SK-N-SH treated with all-trans-retinoic acid at 6 μM for 48 hours (cell line): Measurements from ENCODE around the gene WNK1.

Experiments
- ATAC-seq: fragments of 200-7000 bp; cut with Tn5 transposase; 3 replicates; pipeline ENCODE4 v1.9.1; 2020; ENCODE audit warnings: mild to moderate bottlenecking, moderate library complexity
- CREB5 ChIP-seq: fragments of 250-450 bp; sonication (Bioruptor Pico); IDR thresholded peaks from 2 replicates; pipeline ENCODE4 v1.5.1; 2020; ENCODE audit warnings: low read depth, mild to moderate bottlenecking, moderate library complexity
- CSDC2 ChIP-seq: fragments of 250-450 bp; sonication (Bioruptor Pico); IDR thresholded peaks from 2 replicates; pipeline ENCODE4 v1.5.0; 2020; ENCODE audit warnings: mild to moderate bottlenecking, moderate library complexity
- ESRRG ChIP-seq: fragments of 250-450 bp; sonication (Bioruptor Pico); IDR thresholded peaks from 2 replicates; pipeline ENCODE4 v1.6.1; 2021; ENCODE audit warnings: mild to moderate bottlenecking
- GLIS3 ChIP-seq: fragments of 250-450 bp; sonication (Bioruptor Pico); IDR thresholded peaks from 2 replicates; pipeline ENCODE4 v1.5.0; 2020; ENCODE audit warnings: mild to moderate bottlenecking, moderate library complexity
- ISL1 ChIP-seq: fragments of 250-450 bp; sonication (Bioruptor Pico); IDR thresholded peaks from 2 replicates; pipeline ENCODE4 v2.1.2; 2022; ENCODE audit warnings: mild to moderate bottlenecking, moderate library complexity
- OSR1 ChIP-seq: fragments of 250-450 bp; sonication (Bioruptor Pico); IDR thresholded peaks from 2 replicates; pipeline ENCODE4 v1.8.0; 2022; ENCODE audit warnings: moderate library complexity, mild to moderate bottlenecking, inconsistent platforms
- PATZ1 ChIP-seq: fragments of 250-450 bp; sonication (Bioruptor Pico); IDR thresholded peaks from 2 replicates; pipeline ENCODE4 v1.8.0; 2020; ENCODE audit warnings: mild to moderate bottlenecking, moderate library complexity, borderline replicate concordance
- PPARA ChIP-seq: fragments of 250-450 bp; sonication (Bioruptor Pico); IDR thresholded peaks from 2 replicates; pipeline ENCODE4 v1.5.0; 2020; ENCODE audit warnings: mild to moderate bottlenecking, borderline replicate concordance
- RARB ChIP-seq: fragments of 250-450 bp; sonication (Bioruptor Pico); IDR thresholded peaks from 2 replicates; pipeline ENCODE4 v1.8.0; 2021; ENCODE audit warnings: mild to moderate bottlenecking, moderate library complexity
- SNAI2 ChIP-seq: fragments of 250-450 bp; sonication (Bioruptor Pico); IDR thresholded peaks from 2 replicates; pipeline ENCODE4 v1.5.0; 2020; ENCODE audit warnings: mild to moderate bottlenecking, moderate library complexity
- TCF4 ChIP-seq: fragments of 250-450 bp; sonication (Bioruptor Pico); IDR thresholded peaks from 2 replicates; pipeline ENCODE4 v1.8.0; 2021; ENCODE audit warnings: mild to moderate bottlenecking, moderate library complexity, borderline replicate concordance
- ZC3H10 ChIP-seq: fragments of 250-450 bp; sonication (Bioruptor Pico); IDR thresholded peaks from 2 replicates; pipeline ENCODE4 v1.5.1; 2021; ENCODE audit warnings: mild to moderate bottlenecking, moderate library complexity
- ZFP3 ChIP-seq: fragments of 250-450 bp; sonication (Bioruptor Pico); IDR thresholded peaks from 2 replicates; pipeline ENCODE4 v1.5.0; 2020; ENCODE audit warnings: mild to moderate bottlenecking, moderate library complexity
- ZFP30 ChIP-seq: fragments of 450-650 bp; formaldehyde crosslinking; IDR thresholded peaks from 2 replicates; pipeline ENCODE4 v1.5.0; 2022; ENCODE audit warnings: mild to moderate bottlenecking, moderate library complexity
- ZNF70 ChIP-seq: fragments of 450-650 bp; formaldehyde crosslinking; IDR thresholded peaks from 2 replicates; pipeline ENCODE4 v1.5.0; 2020; ENCODE audit warnings: mild to moderate bottlenecking, moderate library complexity
- ZNF8 ChIP-seq: fragments of 450-650 bp; formaldehyde crosslinking; IDR thresholded peaks from 2 replicates; pipeline ENCODE4 v1.5.0; 2020; ENCODE audit warnings: mild to moderate bottlenecking, moderate library complexity
- TF ChIP-seq, protein P1 (sequence below): fragments of 250-450 bp; sonication (Bioruptor Pico); IDR thresholded peaks from 2 replicates; pipeline ENCODE4 v1.8.0; 2021; ENCODE audit warnings: low read depth, mild to moderate bottlenecking, moderate library complexity, borderline replicate concordance
- TF ChIP-seq, protein P2 (sequence below): fragments of 250-450 bp; sonication (Bioruptor Pico); IDR thresholded peaks from 2 replicates; pipeline ENCODE4 v1.5.0; 2020; ENCODE audit warnings: mild to moderate bottlenecking, moderate library complexity
- TF ChIP-seq, protein P3 (sequence below): fragments of 250-450 bp; sonication (Bioruptor Pico); IDR thresholded peaks from 2 replicates; pipeline ENCODE4 v1.5.1; 2021; ENCODE audit warnings: mild to moderate bottlenecking, moderate library complexity

The WNK1 gene

DNA sequence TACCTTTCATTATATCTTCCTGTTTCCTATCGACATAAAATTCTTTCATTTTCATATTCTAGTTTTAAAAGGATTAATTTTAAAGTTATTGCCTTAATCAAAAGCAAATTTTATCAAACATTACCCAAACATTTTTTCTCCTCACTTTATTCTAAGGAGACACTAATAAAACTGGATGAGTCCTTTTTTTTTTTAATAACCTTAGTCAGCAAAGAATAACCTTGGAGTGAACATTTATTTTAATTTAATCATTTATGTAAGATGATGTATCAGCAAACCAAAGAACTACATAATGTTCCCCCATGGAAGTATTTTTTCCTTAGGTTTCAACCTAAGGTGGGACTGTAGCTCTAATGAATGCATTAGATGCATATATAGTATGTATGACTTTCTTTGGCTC, 113.2 kb downstream of the WNK1 start (continued):
- TF ChIP-seq ESRRG (no peak), PPARA (CRISPR knock-in tag) (no peak), SNAI2 (CRISPR knock-in tag) (no peak), CSDC2 (CRISPR knock-in tag) (no peak), ZNF70 (CRISPR knock-in tag) (no peak), ISL1 (CRISPR knock-in tag) (no peak), CREB5 (CRISPR knock-in tag) (no peak), TCF4 (no peak)

DNA sequence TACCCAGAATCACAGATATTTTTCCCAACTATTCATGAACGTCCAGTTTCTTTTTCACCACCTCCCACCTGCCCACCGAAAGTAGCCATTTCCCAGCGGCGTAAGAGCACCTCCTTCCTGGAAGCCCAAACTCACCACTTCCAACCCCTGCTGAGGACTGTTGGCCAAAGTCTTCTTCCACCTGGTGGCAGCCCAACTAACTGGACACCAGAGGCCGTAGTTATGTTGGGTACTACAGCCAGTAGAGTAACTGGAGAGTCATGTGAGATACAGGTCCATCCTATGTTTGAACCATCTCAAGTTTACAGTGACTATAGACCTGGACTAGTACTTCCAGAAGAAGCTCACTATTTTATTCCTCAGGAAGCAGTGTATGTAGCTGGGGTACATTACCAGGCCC, 115.5 kb downstream of the WNK1 start:
- TF ChIP-seq CSDC2 (CRISPR knock-in tag): no peak
- no peak for TF ChIP-seq GLIS3
- no peak for TF ChIP-seq ZNF70 (CRISPR knock-in tag)
- TF ChIP-seq, protein P1, sequence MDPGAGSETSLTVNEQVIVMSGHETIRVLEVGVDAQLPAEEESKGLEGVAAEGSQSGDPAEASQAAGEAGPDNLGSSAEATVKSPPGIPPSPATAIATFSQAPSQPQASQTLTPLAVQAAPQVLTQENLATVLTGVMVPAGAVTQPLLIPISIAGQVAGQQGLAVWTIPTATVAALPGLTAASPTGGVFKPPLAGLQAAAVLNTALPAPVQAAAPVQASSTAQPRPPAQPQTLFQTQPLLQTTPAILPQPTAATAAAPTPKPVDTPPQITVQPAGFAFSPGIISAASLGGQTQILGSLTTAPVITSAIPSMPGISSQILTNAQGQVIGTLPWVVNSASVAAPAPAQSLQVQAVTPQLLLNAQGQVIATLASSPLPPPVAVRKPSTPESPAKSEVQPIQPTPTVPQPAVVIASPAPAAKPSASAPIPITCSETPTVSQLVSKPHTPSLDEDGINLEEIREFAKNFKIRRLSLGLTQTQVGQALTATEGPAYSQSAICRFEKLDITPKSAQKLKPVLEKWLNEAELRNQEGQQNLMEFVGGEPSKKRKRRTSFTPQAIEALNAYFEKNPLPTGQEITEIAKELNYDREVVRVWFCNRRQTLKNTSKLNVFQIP (CRISPR knock-in tag): no peak
- no peak for TF ChIP-seq ZFP3 (CRISPR knock-in tag)
- ATAC-seq: no peak

GRCh38 chr12:868722-869121, 116.3 kb downstream of the WNK1 start:
- no peak for ATAC-seq
- TF ChIP-seq, protein P2, sequence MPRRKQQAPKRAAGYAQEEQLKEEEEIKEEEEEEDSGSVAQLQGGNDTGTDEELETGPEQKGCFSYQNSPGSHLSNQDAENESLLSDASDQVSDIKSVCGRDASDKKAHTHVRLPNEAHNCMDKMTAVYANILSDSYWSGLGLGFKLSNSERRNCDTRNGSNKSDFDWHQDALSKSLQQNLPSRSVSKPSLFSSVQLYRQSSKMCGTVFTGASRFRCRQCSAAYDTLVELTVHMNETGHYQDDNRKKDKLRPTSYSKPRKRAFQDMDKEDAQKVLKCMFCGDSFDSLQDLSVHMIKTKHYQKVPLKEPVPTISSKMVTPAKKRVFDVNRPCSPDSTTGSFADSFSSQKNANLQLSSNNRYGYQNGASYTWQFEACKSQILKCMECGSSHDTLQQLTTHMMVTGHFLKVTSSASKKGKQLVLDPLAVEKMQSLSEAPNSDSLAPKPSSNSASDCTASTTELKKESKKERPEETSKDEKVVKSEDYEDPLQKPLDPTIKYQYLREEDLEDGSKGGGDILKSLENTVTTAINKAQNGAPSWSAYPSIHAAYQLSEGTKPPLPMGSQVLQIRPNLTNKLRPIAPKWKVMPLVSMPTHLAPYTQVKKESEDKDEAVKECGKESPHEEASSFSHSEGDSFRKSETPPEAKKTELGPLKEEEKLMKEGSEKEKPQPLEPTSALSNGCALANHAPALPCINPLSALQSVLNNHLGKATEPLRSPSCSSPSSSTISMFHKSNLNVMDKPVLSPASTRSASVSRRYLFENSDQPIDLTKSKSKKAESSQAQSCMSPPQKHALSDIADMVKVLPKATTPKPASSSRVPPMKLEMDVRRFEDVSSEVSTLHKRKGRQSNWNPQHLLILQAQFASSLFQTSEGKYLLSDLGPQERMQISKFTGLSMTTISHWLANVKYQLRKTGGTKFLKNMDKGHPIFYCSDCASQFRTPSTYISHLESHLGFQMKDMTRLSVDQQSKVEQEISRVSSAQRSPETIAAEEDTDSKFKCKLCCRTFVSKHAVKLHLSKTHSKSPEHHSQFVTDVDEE (CRISPR knock-in tag): no peak
- TF ChIP-seq ESRRG (no peak), ZNF8 (no peak), ISL1 (CRISPR knock-in tag) (no peak), ZFP30 (CRISPR knock-in tag) (no peak), ZC3H10 (CRISPR knock-in tag) (no peak), TCF4 (no peak), PPARA (CRISPR knock-in tag) (no peak), CREB5 (CRISPR knock-in tag) (no peak), GLIS3 (no peak), PATZ1 (CRISPR knock-in tag) (no peak), RARB (CRISPR knock-in tag) (no peak)
- TF ChIP-seq, protein P3, sequence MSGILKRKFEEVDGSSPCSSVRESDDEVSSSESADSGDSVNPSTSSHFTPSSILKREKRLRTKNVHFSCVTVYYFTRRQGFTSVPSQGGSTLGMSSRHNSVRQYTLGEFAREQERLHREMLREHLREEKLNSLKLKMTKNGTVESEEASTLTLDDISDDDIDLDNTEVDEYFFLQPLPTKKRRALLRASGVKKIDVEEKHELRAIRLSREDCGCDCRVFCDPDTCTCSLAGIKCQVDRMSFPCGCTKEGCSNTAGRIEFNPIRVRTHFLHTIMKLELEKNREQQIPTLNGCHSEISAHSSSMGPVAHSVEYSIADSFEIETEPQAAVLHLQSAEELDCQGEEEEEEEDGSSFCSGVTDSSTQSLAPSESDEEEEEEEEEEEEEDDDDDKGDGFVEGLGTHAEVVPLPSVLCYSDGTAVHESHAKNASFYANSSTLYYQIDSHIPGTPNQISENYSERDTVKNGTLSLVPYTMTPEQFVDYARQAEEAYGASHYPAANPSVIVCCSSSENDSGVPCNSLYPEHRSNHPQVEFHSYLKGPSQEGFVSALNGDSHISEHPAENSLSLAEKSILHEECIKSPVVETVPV (CRISPR knock-in tag): no peak

- ATAC-seq: no peak
- TF ChIP-seq, protein P1 (CRISPR knock-in tag): no peak
- TF ChIP-seq OSR1 (no peak), PATZ1 (CRISPR knock-in tag) (no peak), GLIS3 (no peak), ESRRG (no peak), ZC3H10 (CRISPR knock-in tag) (no peak), ZFP3 (CRISPR knock-in tag) (no peak), SNAI2 (CRISPR knock-in tag) (no peak), TCF4 (no peak), ISL1 (CRISPR knock-in tag) (no peak)
- TF ChIP-seq, protein P3 (CRISPR knock-in tag): no peak
Measured at GRCh38 chr12:870378-870777, 118.0 kb downstream of the WNK1 start.
